ENCODE measurements around the gene NXT1.

DNA sequence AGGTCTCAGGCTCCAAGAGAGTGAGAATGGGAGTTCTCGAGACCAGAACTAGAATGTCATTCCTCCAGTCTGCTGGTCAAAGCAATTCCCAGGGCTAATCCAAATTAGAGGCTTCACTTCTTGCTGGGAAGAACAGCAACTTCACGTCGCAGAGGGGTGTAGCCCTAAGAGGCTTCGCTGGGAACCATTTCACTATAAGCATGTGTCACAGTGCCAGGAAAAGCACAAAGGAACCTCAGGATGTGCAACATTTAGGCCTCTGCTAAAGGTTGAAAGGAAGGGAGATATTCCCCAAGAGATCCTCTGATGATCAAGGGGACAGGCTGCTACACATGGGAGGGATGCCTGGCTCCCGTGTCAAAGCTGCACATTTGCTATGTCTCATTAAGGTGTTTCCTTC lies 35.9 kb upstream of the NXT1 start:
- TF ChIP-seq POLR2A (IDR thresholded peaks at IDR 0.05; ENCODE audit: low read depth, low read length), result no peak
- TF ChIP-seq TAF1 (IDR thresholded peaks at IDR 0.05; ENCODE audit: borderline replicate concordance, low read depth, low read length), result no peak
- no peak for TF ChIP-seq POLR2AphosphoS5 (IDR thresholded peaks at IDR 0.05; ENCODE audit: low read depth, low read length)

All from GM12892 (cell line).